Tibial nerve (tissue), 4 donors: ENCODE data around the gene CA5A.

Experiments used
- EP300 ChIP-seq, 2 donors: sonication (generic); formaldehyde crosslinking; IDR thresholded peaks; one replicate each; pipeline ENCODE4 v1.6.1; 2017; ENCODE audit warnings: antibody characterized with exemption in 2 of 2, mild to moderate bottlenecking in 1 of 2
- POLR2A ChIP-seq, 2 donors: fragments of 450-650 bp; IDR thresholded peaks; one replicate each; pipeline ENCODE4 v1.6.1; 2017; ENCODE audit warnings: antibody characterized with exemption in 2 of 2, mild to moderate bottlenecking in 2 of 2, moderate library complexity in 2 of 2
- TF ChIP-seq, protein P1 (sequence below), 5 experiments: fragments of 200-600 bp in 3 of 5; fragments of 450-650 bp in 2 of 5; sonication (generic) in 3 of 5; IDR thresholded peaks; one replicate each; pipeline ENCODE4 v1.5.1; 2016 to 2019; ENCODE audit warnings: antibody characterized with exemption in 5 of 5, mild to moderate bottlenecking in 3 of 5, moderate library complexity in 2 of 5

DNA sequence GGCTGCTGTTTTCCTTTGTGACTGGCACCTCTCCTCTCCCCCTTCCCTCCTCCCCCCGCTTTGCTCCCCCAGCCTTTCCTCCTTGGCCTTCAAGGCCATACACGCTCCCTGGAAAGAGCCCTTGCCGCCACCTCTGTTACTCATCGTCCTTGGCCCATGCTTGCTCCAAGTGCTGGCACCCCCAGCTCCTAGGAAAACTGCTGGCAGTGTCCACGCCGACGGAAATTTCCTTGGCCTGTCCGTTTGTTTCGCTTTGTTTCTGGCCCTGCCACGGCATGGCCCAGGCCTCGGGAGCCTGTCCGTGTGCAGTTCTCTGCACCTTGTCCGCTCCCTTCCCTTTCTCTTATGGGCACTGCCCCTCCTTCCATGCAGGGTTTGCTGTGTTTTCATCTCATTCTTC lies 18.0 kb downstream of the CA5A start:
- TF ChIP-seq, protein P1, sequence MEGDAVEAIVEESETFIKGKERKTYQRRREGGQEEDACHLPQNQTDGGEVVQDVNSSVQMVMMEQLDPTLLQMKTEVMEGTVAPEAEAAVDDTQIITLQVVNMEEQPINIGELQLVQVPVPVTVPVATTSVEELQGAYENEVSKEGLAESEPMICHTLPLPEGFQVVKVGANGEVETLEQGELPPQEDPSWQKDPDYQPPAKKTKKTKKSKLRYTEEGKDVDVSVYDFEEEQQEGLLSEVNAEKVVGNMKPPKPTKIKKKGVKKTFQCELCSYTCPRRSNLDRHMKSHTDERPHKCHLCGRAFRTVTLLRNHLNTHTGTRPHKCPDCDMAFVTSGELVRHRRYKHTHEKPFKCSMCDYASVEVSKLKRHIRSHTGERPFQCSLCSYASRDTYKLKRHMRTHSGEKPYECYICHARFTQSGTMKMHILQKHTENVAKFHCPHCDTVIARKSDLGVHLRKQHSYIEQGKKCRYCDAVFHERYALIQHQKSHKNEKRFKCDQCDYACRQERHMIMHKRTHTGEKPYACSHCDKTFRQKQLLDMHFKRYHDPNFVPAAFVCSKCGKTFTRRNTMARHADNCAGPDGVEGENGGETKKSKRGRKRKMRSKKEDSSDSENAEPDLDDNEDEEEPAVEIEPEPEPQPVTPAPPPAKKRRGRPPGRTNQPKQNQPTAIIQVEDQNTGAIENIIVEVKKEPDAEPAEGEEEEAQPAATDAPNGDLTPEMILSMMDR (IDR thresholded peaks at IDR 0.05) = no peak
- TF ChIP-seq POLR2A (IDR thresholded peaks at IDR 0.05) = no peak
- TF ChIP-seq EP300 (IDR thresholded peaks at IDR 0.05) = no peak
